Activated CD4-positive, alpha-beta T cell treated with anti-CD3 and anti-CD28 coated beads, Interleukin-2, amount 50 U/mL, for 4 hours (primary cell): Measurements from ENCODE around the gene FRMD5.
"Not testable (repeated sequence)": the region's sequence is repeated elsewhere in the genome, so short reads cannot be mapped to it uniquely, and the experiment has no call there.

Experiments used
- DNase-seq, 2 experiments: peaks; one replicate each; pipeline ENCODE4 v3.0.0-alpha.2; 2020

FRMD5 gene

DNA sequence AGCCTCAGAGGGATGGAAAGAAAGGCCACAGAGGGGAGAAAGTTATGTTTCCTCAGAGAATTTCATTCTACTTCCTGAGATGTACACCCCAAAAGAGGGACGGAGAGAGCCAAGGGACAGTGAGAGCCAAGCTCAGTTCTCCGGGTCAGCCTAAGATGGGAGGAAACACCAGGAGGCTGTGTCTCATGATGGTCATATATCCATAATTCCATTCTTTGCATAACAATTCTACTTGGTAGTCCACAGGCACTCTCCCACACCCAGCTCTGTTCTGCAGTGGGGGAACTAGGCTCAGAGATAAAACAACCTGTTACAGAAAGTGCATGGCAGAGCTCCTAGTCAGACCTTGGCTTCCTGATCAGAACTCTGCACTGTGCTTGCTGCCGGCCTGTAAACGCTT is 313.8 kb downstream of the FRMD5 start:
- DNase-seq, result no peak

GRCh38 chr15:43880406-43881194 is 314.5 kb downstream of the FRMD5 start:
- no peak for DNase-seq

DNA sequence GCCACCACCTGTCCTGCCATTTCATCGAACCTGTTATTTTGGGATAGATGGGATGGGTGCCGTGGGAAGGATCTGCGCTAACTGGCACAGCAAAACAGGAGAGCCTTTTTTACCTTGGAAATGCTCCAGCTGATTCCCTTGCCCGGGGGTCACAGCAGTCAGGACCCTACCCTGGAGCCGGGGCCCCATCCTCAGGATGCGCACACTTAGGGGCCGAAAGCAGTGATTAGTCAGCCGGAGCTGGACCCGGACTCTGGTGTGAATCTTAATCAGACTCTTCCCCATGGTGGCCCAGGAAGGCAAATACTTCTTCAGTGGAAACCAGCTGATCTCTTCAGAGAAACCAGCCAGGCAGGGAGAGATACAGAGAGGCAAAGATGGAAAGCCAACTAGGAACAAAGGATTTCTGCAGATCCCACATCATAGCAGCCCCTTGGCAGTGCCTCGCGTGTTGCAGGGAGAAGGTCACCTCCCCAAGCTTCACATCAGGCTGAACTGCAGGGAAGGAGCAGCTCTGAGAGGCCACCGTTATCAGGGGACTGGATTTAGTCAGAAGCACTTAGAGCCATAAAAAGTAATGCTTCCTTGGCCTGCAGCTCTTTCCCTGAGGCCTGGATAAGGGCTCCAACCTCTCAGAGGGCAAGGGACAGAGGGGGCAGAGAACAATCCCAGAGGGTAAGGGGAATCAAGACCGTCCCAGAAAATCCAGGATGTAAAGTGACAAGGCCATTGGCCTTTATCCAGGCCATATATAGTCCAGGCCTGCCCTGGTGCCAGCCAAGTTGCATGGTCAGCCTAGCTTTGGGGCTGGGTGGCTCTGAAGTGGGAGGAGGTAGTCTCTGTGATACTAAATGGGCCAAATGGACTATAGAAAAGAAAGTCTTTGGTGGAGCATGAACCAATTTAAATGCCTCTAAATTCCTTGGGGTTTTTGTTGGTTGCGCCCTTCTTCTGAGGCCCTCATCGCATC is 315.4 kb downstream of the FRMD5 start:
- DNase-seq, result no peak

- DNase-seq, result no peak
Observed at GRCh38 chr15:43878446-43878845, 316.6 kb downstream of the FRMD5 start.

GRCh38 chr15:43877371-43877770 is 317.7 kb downstream of the FRMD5 start:
- DNase-seq, result no peak

- no peak for DNase-seq
Observed at GRCh38 chr15:43876872-43877271, 318.2 kb downstream of the FRMD5 start.

- DNase-seq, result no peak
Observed at GRCh38 chr15:43873651-43874050, 321.4 kb downstream of the FRMD5 start.

DNA sequence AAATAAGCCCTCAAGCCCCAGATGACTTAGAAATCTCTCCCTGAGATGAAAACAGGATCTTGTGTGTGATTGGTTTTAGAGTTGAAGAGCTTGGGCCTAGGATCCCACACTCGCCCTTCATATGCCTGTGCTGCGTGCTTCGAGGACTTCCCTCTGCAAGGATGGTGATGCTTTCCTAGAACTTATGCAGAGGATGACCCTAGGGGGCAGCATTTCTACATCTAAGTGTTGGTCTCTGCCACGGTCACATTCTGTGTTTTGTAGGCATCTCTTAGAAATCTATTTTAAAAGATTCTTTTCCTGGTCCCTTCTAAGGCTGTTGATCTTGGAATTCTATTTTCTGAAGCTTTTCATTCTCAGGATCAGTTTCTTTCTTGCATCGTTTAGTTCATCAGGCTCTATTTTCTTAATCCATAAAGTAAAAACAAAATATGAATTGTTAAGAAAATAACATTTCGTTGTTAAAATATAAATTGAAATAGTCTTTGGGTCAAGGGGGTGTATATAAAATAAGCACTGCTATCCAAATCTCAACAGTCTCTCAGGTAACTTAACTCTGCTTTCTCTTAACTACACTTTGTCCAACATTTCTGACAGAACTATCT is 322.6 kb downstream of the FRMD5 start:
- no peak for DNase-seq

GRCh38 chr15:43871835-43872234 is 323.2 kb downstream of the FRMD5 start:
- no peak for DNase-seq

- no peak for DNase-seq
Observed at GRCh38 chr15:43868406-43868805, 326.7 kb downstream of the FRMD5 start.

DNA sequence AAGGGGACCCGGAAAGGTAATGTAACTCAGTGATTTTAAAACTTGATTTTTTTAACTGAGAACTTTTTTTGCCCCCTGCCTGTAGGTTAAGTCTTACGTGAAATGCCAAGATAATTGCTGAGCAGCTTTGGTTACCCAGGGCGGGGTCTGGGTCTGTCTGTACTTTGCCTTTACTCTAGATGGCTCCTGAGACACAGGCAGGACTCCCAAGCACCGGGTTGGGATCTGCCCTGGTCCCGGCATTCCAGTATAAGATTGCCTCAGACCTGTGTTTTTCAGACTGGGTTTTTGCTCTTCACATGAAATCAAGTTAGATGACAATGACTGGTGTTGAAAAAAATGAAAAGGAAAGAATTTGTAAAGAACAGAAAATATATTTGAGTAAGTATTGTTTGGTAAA is 328.0 kb downstream of the FRMD5 start:
- no peak for DNase-seq

GRCh38 chr15:43866636-43867035 is 328.4 kb downstream of the FRMD5 start:
- not testable (repeated sequence) for DNase-seq

DNA sequence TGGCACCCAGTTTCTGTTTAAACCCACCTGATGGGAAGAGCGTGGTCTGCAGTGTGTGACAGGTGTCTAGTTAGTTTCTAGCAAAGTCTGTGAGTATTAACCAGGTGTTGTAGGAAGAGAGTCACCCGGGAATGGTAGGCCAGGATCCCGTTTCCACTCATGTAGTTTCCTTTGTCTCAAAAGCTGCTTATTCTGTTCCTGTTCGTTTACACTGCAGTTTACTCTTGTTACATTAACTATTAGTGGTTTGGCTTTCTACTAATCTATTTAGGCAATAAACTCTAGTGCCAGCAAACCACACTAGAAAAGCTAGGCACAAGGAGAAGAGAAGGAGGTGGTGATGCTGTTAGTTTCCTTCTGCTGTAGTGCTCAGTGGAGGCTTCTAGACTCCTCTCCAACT is 335.5 kb downstream of the FRMD5 start:
- no peak for DNase-seq

- no peak for DNase-seq
Observed at GRCh38 chr15:43854801-43855200, 340.3 kb downstream of the FRMD5 start.

- DNase-seq, result no peak
Observed at GRCh38 chr15:43852607-43853006, 342.5 kb downstream of the FRMD5 start.

DNA sequence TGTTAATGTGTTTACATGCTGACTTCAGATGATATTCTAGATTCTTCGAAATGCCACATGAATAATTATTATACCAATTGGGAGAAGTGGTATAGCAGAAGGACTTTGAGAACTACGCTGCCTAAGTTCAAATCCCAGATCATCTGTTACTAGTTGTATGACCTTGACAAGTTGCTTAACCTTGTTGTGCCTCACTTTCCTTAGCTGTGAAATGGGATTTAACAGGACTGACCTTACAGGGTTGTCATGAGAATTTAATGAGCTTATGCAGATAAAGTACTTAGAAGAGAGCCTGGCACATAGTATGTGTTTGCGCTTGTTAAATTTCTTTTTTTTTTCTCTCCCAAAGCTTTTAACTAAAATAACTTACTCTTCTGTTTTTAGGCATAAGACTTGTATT is 343.8 kb downstream of the FRMD5 start:
- DNase-seq, result no peak

- DNase-seq, result no peak
Observed at GRCh38 chr15:43845421-43845820, 349.6 kb downstream of the FRMD5 start.

GRCh38 chr15:43832485-43832884 is 362.6 kb downstream of the FRMD5 start:
- DNase-seq, result not testable (repeated sequence)

DNA sequence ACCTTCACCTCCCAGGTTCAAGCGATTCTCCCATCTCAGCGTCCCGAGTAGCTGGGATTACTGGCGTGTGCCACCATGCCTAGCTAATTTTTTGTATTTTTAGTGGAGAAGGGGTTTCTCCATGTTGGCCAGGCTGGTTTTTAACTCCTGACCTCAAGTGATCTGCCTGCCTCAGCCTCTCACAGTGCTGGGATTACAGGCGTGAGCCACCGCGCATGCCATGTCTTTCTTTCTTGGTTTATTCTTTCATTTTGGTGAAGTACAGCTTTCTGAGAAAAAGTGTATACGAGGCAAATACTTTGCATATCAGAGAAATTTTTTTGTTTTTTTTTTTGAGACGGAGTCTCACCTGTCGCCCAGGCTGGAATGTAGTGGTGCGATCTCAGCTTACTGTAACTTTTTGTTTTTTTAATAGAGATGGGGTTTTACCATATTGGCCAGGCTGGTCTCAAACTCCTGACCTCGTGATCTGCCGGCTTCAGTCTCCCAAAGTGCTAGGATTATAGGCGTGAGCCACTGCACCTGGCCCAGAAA is 363.5 kb downstream of the FRMD5 start:
- not testable (repeated sequence) for DNase-seq

DNA sequence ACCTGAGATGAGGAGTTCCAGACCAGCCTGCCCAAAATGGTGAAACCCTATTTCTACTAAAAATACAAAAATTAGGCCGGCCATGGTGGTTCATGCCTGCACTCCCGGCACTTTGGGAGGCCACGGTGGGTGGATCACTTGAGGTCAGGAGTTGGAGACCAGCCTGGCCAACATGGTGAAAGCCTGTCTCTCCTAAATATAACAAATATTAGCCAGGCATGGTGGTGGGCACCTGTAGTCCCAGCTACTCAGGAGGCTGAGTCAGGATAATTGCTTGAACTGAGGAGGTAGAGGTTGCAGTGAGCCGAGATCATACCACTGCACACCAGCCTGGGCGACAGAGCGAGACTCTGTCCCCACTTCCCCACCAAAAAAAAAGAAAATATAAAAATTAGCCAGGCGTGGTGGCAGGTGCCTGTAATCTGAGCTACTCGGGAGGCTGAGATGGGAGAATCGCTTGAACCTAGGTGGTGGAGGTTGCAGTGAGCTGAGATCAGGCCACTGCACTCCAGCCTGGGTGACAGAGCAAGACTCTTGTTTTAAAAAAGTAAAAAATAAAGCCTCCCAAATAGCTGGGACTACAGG is 364.3 kb downstream of the FRMD5 start:
- not testable (repeated sequence) for DNase-seq

DNA sequence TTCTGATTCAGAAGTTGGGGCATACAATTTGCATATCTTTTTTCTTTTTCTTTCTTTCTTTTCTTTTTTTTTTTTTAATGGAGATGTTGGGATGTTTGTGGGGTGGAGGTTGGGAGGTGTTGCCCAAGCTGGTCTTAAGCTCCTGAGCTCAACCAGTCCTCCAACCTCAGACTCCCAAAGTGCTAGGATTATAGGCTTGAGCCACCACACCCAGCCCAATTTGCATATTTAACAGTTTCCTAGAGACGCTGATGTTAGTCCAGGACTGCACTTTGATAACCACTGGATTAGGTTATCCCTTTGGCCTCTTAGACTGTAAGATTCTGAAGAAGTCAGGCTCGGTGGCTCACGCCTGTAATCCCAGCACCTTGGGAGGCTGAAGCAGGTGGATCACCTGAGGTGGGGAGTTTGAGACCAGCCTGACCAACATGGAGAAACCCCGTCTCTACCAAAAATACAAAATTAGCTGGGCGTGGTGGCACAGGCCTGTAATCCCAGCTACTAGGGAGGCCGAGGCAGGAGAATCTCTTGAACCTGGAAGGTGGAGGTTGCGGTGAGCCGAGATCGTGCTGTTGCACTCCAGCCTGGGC is 365.0 kb downstream of the FRMD5 start:
- DNase-seq, result not testable (repeated sequence)

GRCh38 chr15:43828061-43828657 is 366.9 kb downstream of the FRMD5 start:
- DNase-seq, result no peak
